SK-N-MC (cell line): Measurements from ENCODE around the gene DAPK1.

Source experiments
- EZH2 ChIP-seq: fragments of 200-600 bp; sonication (generic); IDR thresholded peaks from one replicate; pipeline ENCODE4 v1.6.1; 2017; ENCODE audit warnings: antibody characterized with exemption
- POLR2AphosphoS5 ChIP-seq: IDR thresholded peaks from 2 replicates; pipeline ENCODE4 v1.6.1; 2012; ENCODE audit warnings: mild to moderate bottlenecking, low read depth, low read length, borderline replicate concordance

- TF ChIP-seq EZH2 (no peak), POLR2AphosphoS5 (no peak)
These were observed 189.5 kb downstream of the DAPK1 start for GRCh38 chr9:87687207-87687606.
